AG20443 (cell line): Measurements from ENCODE around the gene FGF18.

Experiments used
- DNase-seq: peaks from one replicate; pipeline ENCODE4 v3.0.0; 2012; ENCODE audit warnings: low spot score, mixed read lengths

The FGF18 gene

GRCh38 chr5:171442287-171443042 lies 23.0 kb downstream of the FGF18 start:
- DNase-seq = no peak

DNA sequence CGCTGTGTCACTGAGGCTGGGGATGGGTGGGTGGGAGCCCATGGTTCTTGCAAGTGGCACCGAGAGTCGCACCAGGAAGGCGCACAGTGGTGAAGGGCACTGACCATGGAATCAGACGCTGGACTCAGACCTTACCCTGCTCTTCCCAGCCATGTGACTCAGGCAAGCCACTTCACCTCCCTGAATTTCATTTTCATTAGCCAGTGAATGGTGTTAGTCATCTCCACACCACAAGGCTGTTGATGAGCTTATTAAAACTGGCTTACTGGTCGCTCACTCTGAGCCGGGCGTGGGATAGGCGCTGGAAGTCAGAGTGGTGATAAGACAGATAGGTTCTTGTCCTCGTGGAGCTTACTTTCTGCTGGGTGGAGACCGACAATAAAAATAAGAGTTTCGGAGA lies 25.1 kb downstream of the FGF18 start:
- DNase-seq = no peak

GRCh38 chr5:171445644-171446516 lies 26.4 kb downstream of the FGF18 start:
- peak; percentile 46 for DNase-seq

GRCh38 chr5:171447226-171447625 lies 27.8 kb downstream of the FGF18 start:
- no peak for DNase-seq

DNA sequence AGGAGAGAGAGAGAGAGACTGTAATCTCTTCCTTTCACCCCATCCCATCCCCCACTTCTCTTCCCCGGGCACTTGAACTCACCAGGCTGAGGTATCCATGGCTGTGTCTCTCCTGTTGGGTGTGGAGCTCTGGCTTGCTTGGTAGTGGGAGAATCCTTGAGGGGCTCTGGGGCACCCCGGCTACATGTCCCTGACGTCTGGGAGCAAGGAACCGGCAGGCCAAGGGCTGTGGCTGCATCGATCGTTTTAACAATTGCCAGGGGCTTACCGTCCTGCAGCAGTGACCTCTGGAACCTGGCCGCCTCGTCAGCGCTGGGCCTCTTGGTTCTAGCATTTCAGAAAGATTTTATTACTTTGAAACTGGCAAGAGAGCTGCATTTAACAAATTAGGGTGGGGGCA lies 30.0 kb downstream of the FGF18 start:
- DNase-seq = no peak

- DNase-seq = peak; percentile 94
Measured at GRCh38 chr5:171450423-171451331, 31.2 kb downstream of the FGF18 start.

- DNase-seq = no peak
Measured at GRCh38 chr5:171451421-171451820, 32.0 kb downstream of the FGF18 start.

- DNase-seq = no peak
Measured at GRCh38 chr5:171453056-171453725, 33.7 kb downstream of the FGF18 start.

- no peak for DNase-seq
Measured at GRCh38 chr5:171453988-171454387, 34.5 kb downstream of the FGF18 start.

GRCh38 chr5:171454549-171454948 lies 35.1 kb downstream of the FGF18 start:
- DNase-seq = no peak

GRCh38 chr5:171455522-171455921 lies 36.1 kb downstream of the FGF18 start:
- no peak for DNase-seq

- DNase-seq = no peak
Measured at GRCh38 chr5:171457208-171457981, 37.9 kb downstream of the FGF18 start.

DNA sequence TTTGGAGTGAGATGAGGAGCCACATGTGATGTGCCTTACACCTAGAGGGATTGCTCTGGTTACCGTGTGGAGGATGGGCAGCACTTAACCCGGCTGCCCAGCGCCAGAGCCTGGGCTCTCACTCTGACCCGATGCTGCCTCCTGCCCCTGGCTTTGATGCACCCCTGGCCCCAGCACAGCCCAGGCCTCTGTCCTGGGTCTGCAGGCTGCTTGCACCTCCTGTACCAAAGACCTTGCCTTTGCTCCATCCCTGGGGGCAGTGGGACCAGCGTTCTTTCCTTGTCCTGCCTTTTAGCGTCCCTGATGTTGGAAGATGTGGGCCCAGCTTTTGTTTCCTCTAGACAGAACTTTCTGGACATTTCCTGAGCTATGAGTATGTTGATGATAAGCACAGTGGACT lies 40.4 kb downstream of the FGF18 start:
- no peak for DNase-seq

GRCh38 chr5:171462136-171462927 lies 42.9 kb downstream of the FGF18 start:
- DNase-seq = no peak

- no peak for DNase-seq
Measured at GRCh38 chr5:171462928-171463861, 43.7 kb downstream of the FGF18 start.

DNA sequence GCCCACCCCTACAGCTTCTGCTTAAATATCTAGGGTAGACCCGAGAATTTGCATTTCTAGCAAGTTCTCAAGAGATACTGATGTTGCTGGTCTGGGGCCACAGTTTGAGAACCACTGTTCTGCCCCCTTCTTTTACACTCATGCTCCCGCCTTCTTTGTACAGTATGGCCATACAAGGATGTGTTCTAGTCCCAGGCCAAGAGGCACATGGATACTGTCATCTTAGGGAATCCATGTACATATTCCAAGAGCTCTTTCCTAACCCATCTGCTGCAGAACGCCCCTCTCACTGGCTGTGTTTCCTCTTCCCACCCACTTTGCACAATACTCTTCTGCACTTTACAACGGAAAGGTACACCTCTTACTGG lies 44.4 kb downstream of the FGF18 start:
- DNase-seq = no peak

- DNase-seq = no peak
Measured at GRCh38 chr5:171464829-171465228, 45.4 kb downstream of the FGF18 start.

GRCh38 chr5:171467107-171467506 lies 47.7 kb downstream of the FGF18 start:
- DNase-seq = no peak

DNA sequence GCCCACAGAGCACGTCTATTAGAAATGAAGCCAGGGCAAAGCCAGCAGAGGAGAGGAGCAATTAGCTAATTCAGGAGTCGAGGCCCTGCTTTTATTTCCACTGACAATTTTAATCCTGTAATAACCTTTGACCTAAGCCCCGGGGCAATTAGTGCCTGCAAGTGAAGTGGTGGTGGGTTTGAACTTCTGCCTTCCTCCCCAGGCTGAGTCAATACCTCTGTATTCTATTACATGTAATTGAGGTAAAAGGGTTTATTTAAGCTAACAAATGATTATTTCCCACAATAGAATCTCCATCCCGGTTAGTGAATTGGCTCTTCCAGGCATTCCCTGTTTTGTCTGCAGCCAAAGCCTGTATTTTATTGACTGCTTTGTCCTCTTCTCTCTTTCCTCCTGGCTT lies 49.9 kb downstream of the FGF18 start:
- DNase-seq = no peak
